GM23338 (cell line): Measurements from ENCODE around the gene MAGOHB. TPM values are rescaled to one million over a fixed set of nuclear protein-coding genes. Genes with fewer than 3 reads are reported as not detected.

Experiments
- ATAC-seq: fragments of 200-7000 bp; cut with Tn5 transposase; 3 replicates; pipeline ENCODE4 v1.9.1; 2020
- DNase-seq: peaks from one replicate; pipeline ENCODE4 v3.0.0-alpha.2; 2015; ENCODE audit warnings: low spot score
- H2AFZ ChIP-seq: fragments of 200-600 bp; sonication (generic); 2 replicates; pipeline ENCODE4 v1.8.0; 2016; ENCODE audit warnings: antibody characterized with exemption, mild to moderate bottlenecking, moderate library complexity
- H3F3A ChIP-seq: fragments of 200-600 bp; sonication (generic); replicated peaks from 2 replicates; pipeline ENCODE4 v1.8.0; 2017; ENCODE audit warnings: antibody characterized with exemption, mixed run types, low read depth
- H3K27ac ChIP-seq: fragments of 200-600 bp; sonication (generic); 2 replicates; pipeline ENCODE4 v1.6.1; 2016; ENCODE audit warnings: low read depth
- H3K27me3 ChIP-seq: fragments of 200-600 bp; sonication (generic); 2 replicates; pipeline ENCODE4 v1.8.0; 2016; ENCODE audit warnings: mild to moderate bottlenecking, mixed run types, moderate library complexity; ENCODE audit not compliant: insufficient read depth
- H3K36me3 ChIP-seq: fragments of 200-600 bp; sonication (generic); 2 replicates; pipeline ENCODE4 v1.8.0; 2016; ENCODE audit warnings: mild to moderate bottlenecking; ENCODE audit not compliant: insufficient read depth
- H3K4me1 ChIP-seq: fragments of 200-600 bp; sonication (generic); 2 replicates; pipeline ENCODE4 v1.8.0; 2016; ENCODE audit warnings: mild to moderate bottlenecking, moderate library complexity; ENCODE audit not compliant: insufficient read depth
- H3K4me2 ChIP-seq: fragments of 200-600 bp; sonication (generic); 2 replicates; pipeline ENCODE4 v1.7.1; 2017; ENCODE audit warnings: mixed run types
- H3K4me3 ChIP-seq: fragments of 200-600 bp; sonication (generic); 2 replicates; pipeline ENCODE4 v1.6.1; 2016; ENCODE audit warnings: mixed run types
- H3K79me2 ChIP-seq: fragments of 200-600 bp; sonication (generic); replicated peaks from 2 replicates; pipeline ENCODE4 v1.8.0; 2017; ENCODE audit warnings: mild to moderate bottlenecking; ENCODE audit not compliant: insufficient read depth
- H3K9me2 ChIP-seq: fragments of 200-600 bp; sonication (generic); 2 replicates; pipeline ENCODE4 v1.8.0; 2017; ENCODE audit not compliant: insufficient read depth
- H4K20me1 ChIP-seq: fragments of 200-600 bp; sonication (generic); replicated peaks from 2 replicates; pipeline ENCODE4 v1.8.0; 2017; ENCODE audit warnings: mild to moderate bottlenecking; ENCODE audit not compliant: insufficient read depth
- H3K27ac Mint-ChIP-seq: 2 replicates; pipeline ENCODE4 v1.8.0; 2020; ENCODE audit warnings: inconsistent platforms, mild to moderate bottlenecking, moderate library complexity, mixed read lengths
- H3K27me3 Mint-ChIP-seq: 3 replicates; pipeline ENCODE4 v1.8.0; 2022; ENCODE audit warnings: low read depth, mild to moderate bottlenecking, moderate library complexity, mixed read lengths, inconsistent platforms; ENCODE audit not compliant: insufficient read depth, poor library complexity
- H3K36me3 Mint-ChIP-seq: 3 replicates; pipeline ENCODE4 v1.8.0; 2021; ENCODE audit warnings: low read depth, mild to moderate bottlenecking, inconsistent platforms, moderate library complexity, mixed read lengths
- H3K4me1 Mint-ChIP-seq: 3 replicates; pipeline ENCODE4 v1.8.0; 2020; ENCODE audit warnings: mild to moderate bottlenecking, inconsistent platforms, mixed read lengths
- H3K4me3 Mint-ChIP-seq: 3 replicates; pipeline ENCODE4 v1.8.0; 2021; ENCODE audit warnings: moderate library complexity, mild to moderate bottlenecking, inconsistent platforms, mixed read lengths
- H3K9me3 Mint-ChIP-seq: 3 replicates; pipeline ENCODE4 v1.8.0; 2020; ENCODE audit warnings: moderate library complexity, mild to moderate bottlenecking, inconsistent platforms, mixed read lengths
- CREB1 ChIP-seq: fragments of 250-450 bp; sonication (Bioruptor Pico); IDR thresholded peaks from 2 replicates; pipeline ENCODE4 v1.5.0; 2020; ENCODE audit warnings: low read depth, mild to moderate bottlenecking, moderate library complexity
- ETS1 ChIP-seq: IDR thresholded peaks from 2 replicates; pipeline ENCODE4 v1.6.1; 2016; ENCODE audit warnings: antibody characterized with exemption
- EZH2 ChIP-seq: fragments of 200-600 bp; sonication (generic); IDR thresholded peaks from one replicate; pipeline ENCODE4 v1.8.0; 2017; ENCODE audit warnings: antibody characterized with exemption, mild to moderate bottlenecking, low read depth; ENCODE audit not compliant: unreplicated experiment
- EZH2phosphoT487 ChIP-seq: fragments of 200-600 bp; sonication (generic); IDR thresholded peaks from one replicate; pipeline ENCODE4 v1.8.1; 2018; ENCODE audit warnings: antibody characterized with exemption; ENCODE audit not compliant: unreplicated experiment
- JUNB ChIP-seq: IDR thresholded peaks from one replicate; pipeline ENCODE4 v1.6.1; 2016; ENCODE audit warnings: antibody characterized with exemption; ENCODE audit not compliant: unreplicated experiment
- NANOG ChIP-seq: IDR thresholded peaks from 2 replicates; pipeline ENCODE4 v1.6.1; 2016; ENCODE audit warnings: antibody characterized with exemption, borderline replicate concordance
- REST ChIP-seq: IDR thresholded peaks from one replicate; pipeline ENCODE4 v1.6.1; 2018; ENCODE audit warnings: antibody characterized with exemption; ENCODE audit not compliant: unreplicated experiment
- STAT1 ChIP-seq: IDR thresholded peaks from one replicate; pipeline ENCODE4 v1.6.1; 2016; ENCODE audit warnings: antibody characterized with exemption; ENCODE audit not compliant: unreplicated experiment
- ZNF114 ChIP-seq: fragments of 250-450 bp; sonication (Bioruptor Pico); IDR thresholded peaks from 2 replicates; pipeline ENCODE4 v1.5.0; 2020; ENCODE audit warnings: mild to moderate bottlenecking, moderate library complexity
- ZNF331 ChIP-seq: fragments of 250-450 bp; sonication (Bioruptor Pico); IDR thresholded peaks from 2 replicates; pipeline ENCODE4 v1.5.0; 2020; ENCODE audit warnings: low read depth, mild to moderate bottlenecking, moderate library complexity
- ZNF462 ChIP-seq: fragments of 250-450 bp; sonication (Bioruptor Pico); IDR thresholded peaks from 2 replicates; pipeline ENCODE4 v1.5.0; 2020; ENCODE audit warnings: mild to moderate bottlenecking, moderate library complexity
- polyA plus RNA-seq: library from polyadenylated mRNA; unstranded; fragments of >200 nt; fragmentation: Nextera tagmentation; extraction: Ambion mirVana; gene quantifications from 2 replicates; pipeline ENCODE4 v1.2.1, GENCODE V29; 2016
- total RNA-seq: library from RNA; depleted of rRNA; stranded (reverse); fragments of >200 nt; shearing (Covaris generic); gene quantifications from 2 replicates; pipeline ENCODE4 v1.2.3, GENCODE V29; 2014

Gene MAGOHB
- total and polyA plus RNA-seq, 2 experiments from 2014 or later, result 38.5 to 175 TPM

GRCh38 chr12:10601860-10602259, 11.5 kb downstream of the MAGOHB start (continued):
- TF ChIP-seq ETS1 (no peak), ZNF114 (CRISPR knock-in tag) (no peak), STAT1 (no peak), EZH2 (no peak), REST (no peak)

- H3K36me3 Mint-ChIP-seq, result peaks cover 14% of the 10 kb centered on the region; the same call in 2 of the 3 replicates
- H3K27ac ChIP-seq, result no peak overlapping the region
- H3K79me2 ChIP-seq, result no peaks in the 10 kb centered on the region
- H3K27me3 ChIP-seq, result no peaks in the 10 kb centered on the region
- H3K36me3 ChIP-seq, result peaks cover 4% of the 10 kb centered on the region; the same call in 1 of the 2 replicates
- no peaks in the 10 kb centered on the region for H4K20me1 ChIP-seq
- H3F3A ChIP-seq, result no peaks in the 10 kb centered on the region
- no peak overlapping the region for H3K4me3 ChIP-seq
- no peaks in the 10 kb centered on the region for H3K4me1 Mint-ChIP-seq
- no peaks in the 10 kb centered on the region for H3K9me2 ChIP-seq
- no peak overlapping the region for H3K4me2 ChIP-seq
- no peaks in the 10 kb centered on the region for H3K9me3 Mint-ChIP-seq
- H3K4me3 Mint-ChIP-seq, result no peak overlapping the region
- H3K27me3 Mint-ChIP-seq, result no peaks in the 10 kb centered on the region
- DNase-seq (no peak), ATAC-seq (no peak)
- H3K4me1 ChIP-seq, result no peaks in the 10 kb centered on the region
- H3K27ac Mint-ChIP-seq, result no peak overlapping the region
- H2AFZ ChIP-seq, result no peak overlapping the region
- TF ChIP-seq JUNB (no peak), CREB1 (CRISPR knock-in tag) (no peak), EZH2phosphoT487 (no peak), ZNF331 (CRISPR knock-in tag) (no peak), ZNF462 (CRISPR knock-in tag) (no peak), NANOG (no peak), ZNF114 (CRISPR knock-in tag) (no peak), REST (no peak), EZH2 (no peak)
These were observed 12.4 kb downstream of the MAGOHB start for GRCh38 chr12:10600988-10601387.
